Fibroblast of pulmonary artery (primary cell): ENCODE measurements around the gene RGCC.
"Not testable (repeated sequence)": the region's sequence is repeated elsewhere in the genome, so short reads cannot be mapped to it uniquely, and the experiment has no call there.

Experiments
- DNase-seq: peaks from one replicate; pipeline ENCODE4 v3.0.0-alpha.2; 2010; ENCODE audit warnings: low read depth
- H3K4me3 ChIP-seq: replicated peaks from 2 replicates; pipeline ENCODE4 v1.5.1; 2011; ENCODE audit warnings: low read depth, mild to moderate bottlenecking, control low read depth, low read length, moderate library complexity
- CTCF ChIP-seq: IDR thresholded peaks from 2 replicates; pipeline ENCODE4 v1.5.1; 2011; ENCODE audit warnings: mild to moderate bottlenecking, control low read depth, low read length, inconsistent platforms; ENCODE audit errors: missing control alignments

RGCC gene

GRCh38 chr13:41426047-41426446, 31.3 kb upstream of the RGCC start:
- DNase-seq = no peak
- no peak overlapping the region for H3K4me3 ChIP-seq
- TF ChIP-seq CTCF = no peak

- H3K4me3 ChIP-seq = peak overlapping the region; percentile 12
- DNase-seq = no peak
- no peak for TF ChIP-seq CTCF
Measured at GRCh38 chr13:41427666-41428065, 29.7 kb upstream of the RGCC start.

- DNase-seq = peak; percentile 9
- peak overlapping the region; percentile 34 for H3K4me3 ChIP-seq
- TF ChIP-seq CTCF = peak; percentile 39
Measured at GRCh38 chr13:41428155-41428554, 29.2 kb upstream of the RGCC start.

GRCh38 chr13:41434030-41434429, 23.3 kb upstream of the RGCC start:
- not testable (repeated sequence) for H3K4me3 ChIP-seq, DNase-seq

- TF ChIP-seq CTCF = no peak
- H3K4me3 ChIP-seq = no peak overlapping the region
- no peak for DNase-seq
Measured at GRCh38 chr13:41434831-41435520, 22.4 kb upstream of the RGCC start.

GRCh38 chr13:41443969-41444368, 13.4 kb upstream of the RGCC start:
- no peak for DNase-seq
- no peak for TF ChIP-seq CTCF
- H3K4me3 ChIP-seq = no peak overlapping the region

- no peak overlapping the region for H3K4me3 ChIP-seq
- no peak for TF ChIP-seq CTCF
- DNase-seq = no peak
Measured at GRCh38 chr13:41452462-41452861, 4.9 kb upstream of the RGCC start.
